ENCODE results near the gene EML4.

DNA sequence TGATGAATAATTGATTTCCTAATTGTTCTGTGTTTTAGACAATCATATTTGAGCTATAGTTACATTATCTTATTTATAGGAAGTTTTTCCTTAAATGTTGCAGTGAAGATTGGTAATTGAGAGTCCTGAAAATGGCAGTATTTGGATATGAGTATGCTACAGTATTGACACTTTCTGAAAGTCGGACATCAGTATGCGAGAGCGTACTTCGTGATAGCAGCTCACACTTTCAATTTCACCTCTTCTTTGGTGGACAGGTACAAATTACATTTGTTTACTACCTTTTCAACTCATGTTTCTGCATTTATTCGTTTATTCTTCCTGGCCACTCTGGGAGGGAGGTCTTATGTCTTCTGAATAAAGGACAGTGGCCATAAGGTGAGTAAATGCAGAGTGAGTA, 38.7 kb downstream of the EML4 start:
- TF ChIP-seq GATA3 (IDR thresholded peaks at IDR 0.05; ENCODE audit: low read depth, low read length) (no peak), GATA2 (IDR thresholded peaks at IDR 0.05; ENCODE audit: low read depth, low read length) (no peak)

All from SH-SY5Y (cell line).